ENCODE data around the gene RERG. TPM values are rescaled to one million over a fixed set of nuclear protein-coding genes. Genes with fewer than 3 reads are reported as not detected.

The RERG gene
- total and polyA plus RNA-seq, 4 donors, result 1.0 to 1.4 (median 1.1) TPM

DNA sequence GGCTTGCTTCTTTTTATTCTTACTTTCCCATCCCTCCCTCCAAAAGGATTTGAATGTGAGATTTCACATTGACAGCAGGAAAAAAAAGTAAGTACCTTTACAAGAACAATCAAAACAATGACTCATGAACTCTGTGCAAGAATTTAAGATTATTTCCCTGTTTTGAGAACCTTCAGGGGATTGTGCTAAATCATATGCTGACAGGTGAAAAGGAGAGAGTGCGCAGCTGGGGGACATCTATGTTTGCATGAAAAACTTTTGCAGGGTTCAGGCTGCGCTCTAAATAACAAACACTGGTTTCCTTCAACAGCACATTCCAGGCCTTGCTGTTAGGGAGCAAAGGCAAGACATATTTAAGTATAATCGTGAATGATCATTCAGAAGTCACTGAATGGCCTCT lies 27.3 kb downstream of the RERG start:
- H3K27ac ChIP-seq (ENCODE audit: low read depth in 1 of 2, low read length in 2 of 2), result no peak overlapping the region
- 62% methylated on average over 3 of the region's 3 CpGs for WGBS
- TF ChIP-seq FOXA1 (IDR thresholded peaks at IDR 0.05) (no peak), ATF3 (IDR thresholded peaks at IDR 0.05) (no peak), HNF4A (conservative IDR thresholded peaks at IDR 0.05) (no peak), NR2F2 (IDR thresholded peaks at IDR 0.05) (no peak), TAF1 (conservative IDR thresholded peaks at IDR 0.05) (no peak), YY1 (IDR thresholded peaks at IDR 0.05) (no peak), EGR1 (IDR thresholded peaks at IDR 0.05; ENCODE audit: low read depth in 2 of 2) (no peak), ZBTB33 (IDR thresholded peaks at IDR 0.05) (no peak), JUND (IDR thresholded peaks at IDR 0.05) (no peak), RXRA (IDR thresholded peaks at IDR 0.05) (no peak), RAD21 (IDR thresholded peaks at IDR 0.05) (no peak)
- TF ChIP-seq, protein P1, sequence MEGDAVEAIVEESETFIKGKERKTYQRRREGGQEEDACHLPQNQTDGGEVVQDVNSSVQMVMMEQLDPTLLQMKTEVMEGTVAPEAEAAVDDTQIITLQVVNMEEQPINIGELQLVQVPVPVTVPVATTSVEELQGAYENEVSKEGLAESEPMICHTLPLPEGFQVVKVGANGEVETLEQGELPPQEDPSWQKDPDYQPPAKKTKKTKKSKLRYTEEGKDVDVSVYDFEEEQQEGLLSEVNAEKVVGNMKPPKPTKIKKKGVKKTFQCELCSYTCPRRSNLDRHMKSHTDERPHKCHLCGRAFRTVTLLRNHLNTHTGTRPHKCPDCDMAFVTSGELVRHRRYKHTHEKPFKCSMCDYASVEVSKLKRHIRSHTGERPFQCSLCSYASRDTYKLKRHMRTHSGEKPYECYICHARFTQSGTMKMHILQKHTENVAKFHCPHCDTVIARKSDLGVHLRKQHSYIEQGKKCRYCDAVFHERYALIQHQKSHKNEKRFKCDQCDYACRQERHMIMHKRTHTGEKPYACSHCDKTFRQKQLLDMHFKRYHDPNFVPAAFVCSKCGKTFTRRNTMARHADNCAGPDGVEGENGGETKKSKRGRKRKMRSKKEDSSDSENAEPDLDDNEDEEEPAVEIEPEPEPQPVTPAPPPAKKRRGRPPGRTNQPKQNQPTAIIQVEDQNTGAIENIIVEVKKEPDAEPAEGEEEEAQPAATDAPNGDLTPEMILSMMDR (IDR thresholded peaks at IDR 0.05; ENCODE audit: low read depth, low read length, missing input control), result no peak
- TF ChIP-seq, protein P2, sequence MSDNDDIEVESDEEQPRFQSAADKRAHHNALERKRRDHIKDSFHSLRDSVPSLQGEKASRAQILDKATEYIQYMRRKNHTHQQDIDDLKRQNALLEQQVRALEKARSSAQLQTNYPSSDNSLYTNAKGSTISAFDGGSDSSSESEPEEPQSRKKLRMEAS (IDR thresholded peaks at IDR 0.05), result no peak
- TF ChIP-seq, protein P3, sequence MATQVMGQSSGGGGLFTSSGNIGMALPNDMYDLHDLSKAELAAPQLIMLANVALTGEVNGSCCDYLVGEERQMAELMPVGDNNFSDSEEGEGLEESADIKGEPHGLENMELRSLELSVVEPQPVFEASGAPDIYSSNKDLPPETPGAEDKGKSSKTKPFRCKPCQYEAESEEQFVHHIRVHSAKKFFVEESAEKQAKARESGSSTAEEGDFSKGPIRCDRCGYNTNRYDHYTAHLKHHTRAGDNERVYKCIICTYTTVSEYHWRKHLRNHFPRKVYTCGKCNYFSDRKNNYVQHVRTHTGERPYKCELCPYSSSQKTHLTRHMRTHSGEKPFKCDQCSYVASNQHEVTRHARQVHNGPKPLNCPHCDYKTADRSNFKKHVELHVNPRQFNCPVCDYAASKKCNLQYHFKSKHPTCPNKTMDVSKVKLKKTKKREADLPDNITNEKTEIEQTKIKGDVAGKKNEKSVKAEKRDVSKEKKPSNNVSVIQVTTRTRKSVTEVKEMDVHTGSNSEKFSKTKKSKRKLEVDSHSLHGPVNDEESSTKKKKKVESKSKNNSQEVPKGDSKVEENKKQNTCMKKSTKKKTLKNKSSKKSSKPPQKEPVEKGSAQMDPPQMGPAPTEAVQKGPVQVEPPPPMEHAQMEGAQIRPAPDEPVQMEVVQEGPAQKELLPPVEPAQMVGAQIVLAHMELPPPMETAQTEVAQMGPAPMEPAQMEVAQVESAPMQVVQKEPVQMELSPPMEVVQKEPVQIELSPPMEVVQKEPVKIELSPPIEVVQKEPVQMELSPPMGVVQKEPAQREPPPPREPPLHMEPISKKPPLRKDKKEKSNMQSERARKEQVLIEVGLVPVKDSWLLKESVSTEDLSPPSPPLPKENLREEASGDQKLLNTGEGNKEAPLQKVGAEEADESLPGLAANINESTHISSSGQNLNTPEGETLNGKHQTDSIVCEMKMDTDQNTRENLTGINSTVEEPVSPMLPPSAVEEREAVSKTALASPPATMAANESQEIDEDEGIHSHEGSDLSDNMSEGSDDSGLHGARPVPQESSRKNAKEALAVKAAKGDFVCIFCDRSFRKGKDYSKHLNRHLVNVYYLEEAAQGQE (IDR thresholded peaks at IDR 0.05), result no peak

GRCh38 chr12:15192720-15193119 lies 28.5 kb downstream of the RERG start:
- Histone ChIP-seq H3K27me3 (ENCODE audit: control insufficient read depth in 4 of 4, insufficient read depth in 4 of 4, low read length in 3 of 4) (no peaks in the 10 kb centered on the region), H3K4me3 (ENCODE audit: low read depth in 1 of 3, low read length in 3 of 3) (no peak overlapping the region), H3K9me3 (ENCODE audit: control insufficient read depth in 4 of 4, low read length in 3 of 4) (no peaks in the 10 kb centered on the region), H3K9ac (ENCODE audit: low read depth in 1 of 2, low read length in 2 of 2) (no peak overlapping the region), H3K27ac (ENCODE audit: low read depth in 1 of 2, low read length in 2 of 2) (no peak overlapping the region), H3K4me1 (ENCODE audit: control insufficient read depth in 4 of 4, insufficient read depth in 4 of 4, low read length in 3 of 4) (no peaks in the 10 kb centered on the region), H3K36me3 (ENCODE audit: control insufficient read depth in 4 of 4, insufficient read depth in 3 of 4, low read depth in 1 of 4, low read length in 3 of 4) (no peaks in the 10 kb centered on the region)
- 67% methylated on average over 3 of the region's 3 CpGs for WGBS
- TF ChIP-seq YY1 (IDR thresholded peaks at IDR 0.05) (no peak), ZBTB33 (IDR thresholded peaks at IDR 0.05) (no peak), HNF4A (conservative IDR thresholded peaks at IDR 0.05) (no peak), RAD21 (IDR thresholded peaks at IDR 0.05) (no peak), GABPA (IDR thresholded peaks at IDR 0.05 in 1 of 2, conservative IDR thresholded peaks at IDR 0.05 in 1 of 2) (no peak)
- TF ChIP-seq, protein P1 (IDR thresholded peaks at IDR 0.05; ENCODE audit: low read depth, low read length, missing input control), result no peak
- TF ChIP-seq, protein P3 (IDR thresholded peaks at IDR 0.05), result no peak
- no peak for DNase-seq (ENCODE audit: low spot score)

More for the DNA sequence above, 27.3 kb downstream of the RERG start:
- H3K9ac ChIP-seq (ENCODE audit: low read depth in 1 of 2, low read length in 2 of 2), result no peak overlapping the region
- no peaks in the 10 kb centered on the region for H3K36me3 ChIP-seq (ENCODE audit: control insufficient read depth in 4 of 4, insufficient read depth in 3 of 4, low read depth in 1 of 4, low read length in 3 of 4)
- H3K4me3 ChIP-seq (ENCODE audit: low read depth in 1 of 3, low read length in 3 of 3), result no peak overlapping the region
- H3K9me3 ChIP-seq (ENCODE audit: control insufficient read depth in 4 of 4, low read length in 3 of 4), result no peaks in the 10 kb centered on the region
- H3K4me1 ChIP-seq (ENCODE audit: control insufficient read depth in 4 of 4, insufficient read depth in 4 of 4, low read length in 3 of 4), result no peaks in the 10 kb centered on the region
- no peak for DNase-seq (ENCODE audit: low spot score)
- H3K27me3 ChIP-seq (ENCODE audit: control insufficient read depth in 4 of 4, insufficient read depth in 4 of 4, low read length in 3 of 4), result no peaks in the 10 kb centered on the region
